ENCODE measurements around the gene TRIM41. TPM values are rescaled to one million over a fixed set of nuclear protein-coding genes. Genes with fewer than 3 reads are reported as not detected.

The TRIM41 gene
- total and polyA plus RNA-seq, 9 of the 15 experiments (the other 6 are each of a cell fraction or from before 2014, with no cell fraction given) = 1.8 to 47.6 (median 20.9) TPM

- no peak for TF ChIP-seq ZBTB33 (CRISPR knock-in tag; IDR thresholded peaks at IDR 0.05)
- TF ChIP-seq, protein P1, sequence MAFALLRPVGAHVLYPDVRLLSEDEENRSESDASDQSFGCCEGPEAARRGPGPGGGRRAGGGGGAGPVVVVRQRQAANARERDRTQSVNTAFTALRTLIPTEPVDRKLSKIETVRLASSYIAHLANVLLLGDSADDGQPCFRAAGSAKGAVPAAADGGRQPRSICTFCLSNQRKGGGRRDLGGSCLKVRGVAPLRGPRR (CRISPR knock-in tag; IDR thresholded peaks at IDR 0.05) = no peak
- TF ChIP-seq ATF7 (IDR thresholded peaks at IDR 0.05) = peak; percentile 80
- TF ChIP-seq TBL1XR1 (IDR thresholded peaks at IDR 0.05; ENCODE audit: low read length in 2 of 2) = 0 out of 4 replicates have a peak, but pooled peaks of 1 of the 2 experiments have one; percentile 17
- no peak for TF ChIP-seq NR2C2 (CRISPR knock-in tag; IDR thresholded peaks at IDR 0.05)
- no peak for TF ChIP-seq NR2C2 (tag; IDR thresholded peaks at IDR 0.05)
- TF ChIP-seq FOXA3 (CRISPR knock-in tag; conservative IDR thresholded peaks at IDR 0.05 in 1 of 2, IDR thresholded peaks at IDR 0.05 in 1 of 2) = peak in 1 of 2 experiments; percentile 80; a peak in 1 of 4 replicates
- TF ChIP-seq PTBP1 (IDR thresholded peaks at IDR 0.05; ENCODE audit: low read depth, low read length) = no peak
- TF ChIP-seq RBM34 (IDR thresholded peaks at IDR 0.05; ENCODE audit: borderline replicate concordance, insufficient read depth, low read length) = no peak
- no peak for TF ChIP-seq ZNF124 (CRISPR knock-in tag; IDR thresholded peaks at IDR 0.05)
- no peak for TF ChIP-seq PHTF2 (CRISPR knock-in tag; IDR thresholded peaks at IDR 0.05)
- no peak for TF ChIP-seq ZNF408 (CRISPR knock-in tag; IDR thresholded peaks at IDR 0.05; ENCODE audit: low read depth)
- TF ChIP-seq ZNF253 (CRISPR knock-in tag; conservative IDR thresholded peaks at IDR 0.05) = no peak
- no peak for TF ChIP-seq CBFA2T2 (conservative IDR thresholded peaks at IDR 0.05)
- no peak for TF ChIP-seq NCOA4 (IDR thresholded peaks at IDR 0.05; ENCODE audit: partially characterized antibody)
- TF ChIP-seq CHD1 (IDR thresholded peaks at IDR 0.05; ENCODE audit: low read length) = peak; percentile 12
- TF ChIP-seq, protein P2, sequence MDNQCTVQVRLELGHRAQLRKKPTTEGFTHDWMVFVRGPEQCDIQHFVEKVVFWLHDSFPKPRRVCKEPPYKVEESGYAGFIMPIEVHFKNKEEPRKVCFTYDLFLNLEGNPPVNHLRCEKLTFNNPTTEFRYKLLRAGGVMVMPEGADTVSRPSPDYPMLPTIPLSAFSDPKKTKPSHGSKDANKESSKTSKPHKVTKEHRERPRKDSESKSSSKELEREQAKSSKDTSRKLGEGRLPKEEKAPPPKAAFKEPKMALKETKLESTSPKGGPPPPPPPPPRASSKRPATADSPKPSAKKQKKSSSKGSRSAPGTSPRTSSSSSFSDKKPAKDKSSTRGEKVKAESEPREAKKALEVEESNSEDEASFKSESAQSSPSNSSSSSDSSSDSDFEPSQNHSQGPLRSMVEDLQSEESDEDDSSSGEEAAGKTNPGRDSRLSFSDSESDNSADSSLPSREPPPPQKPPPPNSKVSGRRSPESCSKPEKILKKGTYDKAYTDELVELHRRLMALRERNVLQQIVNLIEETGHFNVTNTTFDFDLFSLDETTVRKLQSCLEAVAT (IDR thresholded peaks at IDR 0.05) = 0 out of 4 replicates have a peak, but pooled peaks of 1 of the 2 experiments have one; percentile 47
- TF ChIP-seq SAP30 (IDR thresholded peaks at IDR 0.05; ENCODE audit: borderline replicate concordance, insufficient read depth, low read depth, low read length, poor library complexity, severe bottlenecking) = peak; percentile 17
- no peak for TF ChIP-seq FUS (optimal IDR thresholded peaks at IDR 0.05; ENCODE audit: low read depth, low read length)
- TF ChIP-seq, protein P3, sequence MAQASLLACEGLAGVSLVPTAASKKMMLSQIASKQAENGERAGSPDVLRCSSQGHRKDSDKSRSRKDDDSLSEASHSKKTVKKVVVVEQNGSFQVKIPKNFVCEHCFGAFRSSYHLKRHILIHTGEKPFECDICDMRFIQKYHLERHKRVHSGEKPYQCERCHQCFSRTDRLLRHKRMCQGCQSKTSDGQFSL (CRISPR knock-in tag; IDR thresholded peaks at IDR 0.05) = 0 out of 2 replicates have a peak, but pooled peaks have one; percentile 7
- TF ChIP-seq, protein P3 (tag; IDR thresholded peaks at IDR 0.05) = no peak
- no peak for TF ChIP-seq RBM39 (optimal IDR thresholded peaks at IDR 0.05; ENCODE audit: low read depth, low read length)
- no peak for TF ChIP-seq HNRNPLL (IDR thresholded peaks at IDR 0.05; ENCODE audit: low read depth, low read length, poor library complexity, severe bottlenecking)
Observed at GRCh38 chr5:181245427-181246275, 22.6 kb downstream of the TRIM41 start (continued).

Data from K562 (cell line).